OCI-LY1 (cell line): ENCODE measurements around the gene ACSL6.

ENCODE experiments used
- H2AFZ ChIP-seq: fragments of 200-600 bp; sonication (generic), shearing (Covaris generic); 2 replicates; pipeline ENCODE4 v1.6.0; 2014; ENCODE audit warnings: antibody characterized with exemption, mild to moderate bottlenecking, low read length
- H3F3A ChIP-seq: fragments of 200-600 bp; sonication (generic), shearing (Covaris generic); 2 replicates; pipeline ENCODE4 v1.6.0; 2014; ENCODE audit warnings: mild to moderate bottlenecking, antibody characterized with exemption, low read length, moderate library complexity; ENCODE audit not compliant: insufficient read depth
- H3K27ac ChIP-seq: fragments of 200-600 bp; sonication (generic); 2 replicates; pipeline ENCODE4 v1.5.1; 2014; ENCODE audit warnings: low read length, mixed run types, mild to moderate bottlenecking, low read depth; ENCODE audit not compliant: poor library complexity, severe bottlenecking
- H3K27me3 ChIP-seq: fragments of 200-600 bp; sonication (generic); 2 replicates; pipeline ENCODE4 v1.6.0; 2014; ENCODE audit warnings: antibody characterized with exemption, mild to moderate bottlenecking, low read length, moderate library complexity; ENCODE audit not compliant: insufficient read depth
- H3K36me3 ChIP-seq: fragments of 200-600 bp; sonication (generic); 2 replicates; pipeline ENCODE4 v1.6.1; 2014; ENCODE audit warnings: mild to moderate bottlenecking, antibody characterized with exemption, low read length, moderate library complexity, mixed read lengths; ENCODE audit not compliant: insufficient read depth
- H3K4me1 ChIP-seq: fragments of 200-600 bp; sonication (generic); 2 replicates; pipeline ENCODE4 v1.5.1; 2014; ENCODE audit warnings: mild to moderate bottlenecking, low read length, moderate library complexity; ENCODE audit not compliant: insufficient read depth, severe bottlenecking
- H3K4me2 ChIP-seq: fragments of 200-600 bp; sonication (generic), shearing (Covaris generic); 2 replicates; pipeline ENCODE4 v1.6.1; 2014; ENCODE audit warnings: low read length
- H3K4me3 ChIP-seq: fragments of 200-600 bp; sonication (generic); 2 replicates; pipeline ENCODE4 v1.5.1; 2014; ENCODE audit warnings: low read length, low read depth, mild to moderate bottlenecking, mixed read lengths; ENCODE audit not compliant: poor library complexity, severe bottlenecking
- H3K79me2 ChIP-seq: fragments of 200-600 bp; shearing (Covaris generic); 2 replicates; pipeline ENCODE4 v1.6.1; 2016; ENCODE audit warnings: mixed run types, low read length, mixed read lengths; ENCODE audit not compliant: insufficient read depth
- H3K9ac ChIP-seq: fragments of 200-600 bp; sonication (generic), shearing (Covaris generic); 2 replicates; pipeline ENCODE4 v1.6.1; 2014; ENCODE audit warnings: mild to moderate bottlenecking, low read length, mixed read lengths
- H3K9me2 ChIP-seq: fragments of 200-600 bp; sonication (generic), shearing (Covaris generic); 2 replicates; pipeline ENCODE4 v1.6.1; 2014; ENCODE audit warnings: low read depth, mild to moderate bottlenecking, low read length, mixed read lengths
- H3K9me3 ChIP-seq: fragments of 200-600 bp; shearing (Covaris generic); 2 replicates; pipeline ENCODE4 v1.6.1; 2014; ENCODE audit warnings: low read length, mixed read lengths
- H4K20me1 ChIP-seq: fragments of 200-600 bp; sonication (generic), shearing (Covaris generic); 2 replicates; pipeline ENCODE4 v1.6.0; 2016; ENCODE audit warnings: mild to moderate bottlenecking, low read length; ENCODE audit not compliant: insufficient read depth
- EZH2 ChIP-seq: fragments of 200-600 bp; sonication (generic), shearing (Covaris generic); IDR thresholded peaks from 2 replicates; pipeline ENCODE4 v1.8.0; 2017; ENCODE audit warnings: borderline replicate concordance, mixed run types, mild to moderate bottlenecking, antibody characterized with exemption, low read length, moderate library complexity, mixed read lengths
- TF ChIP-seq, protein P1 (sequence below): fragments of 200-600 bp; sonication (generic), shearing (Covaris generic); IDR thresholded peaks from 2 replicates; pipeline ENCODE4 v1.5.1; 2017; ENCODE audit warnings: mild to moderate bottlenecking, antibody characterized with exemption, low read length, moderate library complexity, mixed read lengths

Gene ACSL6

GRCh38 chr5:131953969-131954368 is 57.5 kb downstream of the ACSL6 start:
- Histone ChIP-seq H3K4me1 (no peaks in the 10 kb centered on the region), H3K9me2 (no peaks in the 10 kb centered on the region), H3K4me2 (no peak overlapping the region), H3F3A (no peaks in the 10 kb centered on the region), H3K27me3 (no peaks in the 10 kb centered on the region), H3K79me2 (no peaks in the 10 kb centered on the region), H3K9me3 (no peaks in the 10 kb centered on the region), H3K9ac (no peak overlapping the region), H4K20me1 (no peaks in the 10 kb centered on the region), H3K27ac (no peak overlapping the region), H2AFZ (no peak overlapping the region), H3K36me3 (no peaks in the 10 kb centered on the region), H3K4me3 (no peak overlapping the region)
- TF ChIP-seq EZH2 = no peak
- TF ChIP-seq, protein P1, sequence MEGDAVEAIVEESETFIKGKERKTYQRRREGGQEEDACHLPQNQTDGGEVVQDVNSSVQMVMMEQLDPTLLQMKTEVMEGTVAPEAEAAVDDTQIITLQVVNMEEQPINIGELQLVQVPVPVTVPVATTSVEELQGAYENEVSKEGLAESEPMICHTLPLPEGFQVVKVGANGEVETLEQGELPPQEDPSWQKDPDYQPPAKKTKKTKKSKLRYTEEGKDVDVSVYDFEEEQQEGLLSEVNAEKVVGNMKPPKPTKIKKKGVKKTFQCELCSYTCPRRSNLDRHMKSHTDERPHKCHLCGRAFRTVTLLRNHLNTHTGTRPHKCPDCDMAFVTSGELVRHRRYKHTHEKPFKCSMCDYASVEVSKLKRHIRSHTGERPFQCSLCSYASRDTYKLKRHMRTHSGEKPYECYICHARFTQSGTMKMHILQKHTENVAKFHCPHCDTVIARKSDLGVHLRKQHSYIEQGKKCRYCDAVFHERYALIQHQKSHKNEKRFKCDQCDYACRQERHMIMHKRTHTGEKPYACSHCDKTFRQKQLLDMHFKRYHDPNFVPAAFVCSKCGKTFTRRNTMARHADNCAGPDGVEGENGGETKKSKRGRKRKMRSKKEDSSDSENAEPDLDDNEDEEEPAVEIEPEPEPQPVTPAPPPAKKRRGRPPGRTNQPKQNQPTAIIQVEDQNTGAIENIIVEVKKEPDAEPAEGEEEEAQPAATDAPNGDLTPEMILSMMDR = no peak

DNA sequence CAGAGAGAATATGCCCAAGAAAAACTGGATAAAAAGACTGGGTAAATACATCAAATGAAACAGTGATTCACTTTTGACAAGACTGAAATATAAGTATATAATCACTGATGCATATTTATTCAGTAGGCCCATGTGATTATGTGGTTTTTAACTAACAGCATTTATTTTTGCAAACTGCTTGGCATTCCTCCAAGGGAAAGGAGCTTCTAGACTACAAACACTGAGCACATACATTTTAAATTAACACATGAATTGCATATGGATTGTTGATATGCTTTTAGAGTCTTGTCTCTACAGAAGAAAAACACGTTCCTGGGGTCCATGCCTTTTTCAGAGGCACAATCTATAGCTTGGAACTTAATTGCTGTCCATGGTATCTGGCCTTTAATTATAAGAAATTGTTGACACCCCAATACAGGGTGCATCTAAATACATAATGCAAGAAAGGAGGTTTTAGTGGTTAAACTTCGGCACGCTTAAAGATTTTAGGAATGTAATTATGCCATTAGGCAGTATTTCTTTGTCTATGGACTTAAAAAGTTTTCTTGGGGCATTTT is 59.1 kb downstream of the ACSL6 start:
- Histone ChIP-seq H3K4me3 (no peak overlapping the region), H3K27ac (no peak overlapping the region), H3K79me2 (no peaks in the 10 kb centered on the region), H3K4me2 (no peak overlapping the region), H4K20me1 (no peaks in the 10 kb centered on the region), H3K36me3 (no peaks in the 10 kb centered on the region), H3K9me3 (no peaks in the 10 kb centered on the region), H3K9ac (no peak overlapping the region), H3K9me2 (no peaks in the 10 kb centered on the region), H3K27me3 (no peaks in the 10 kb centered on the region), H3F3A (no peaks in the 10 kb centered on the region), H3K4me1 (no peaks in the 10 kb centered on the region), H2AFZ (no peak overlapping the region)
- no peak for TF ChIP-seq EZH2
- TF ChIP-seq, protein P1 = no peak

- H3K4me2 ChIP-seq = no peak overlapping the region
- H3F3A ChIP-seq = no peaks in the 10 kb centered on the region
- H3K36me3 ChIP-seq = no peaks in the 10 kb centered on the region
- H3K9ac ChIP-seq = no peak overlapping the region
- no peak overlapping the region for H3K4me3 ChIP-seq
- H3K27ac ChIP-seq = no peak overlapping the region
- no peaks in the 10 kb centered on the region for H3K27me3 ChIP-seq
- no peak overlapping the region for H2AFZ ChIP-seq
- H4K20me1 ChIP-seq = no peaks in the 10 kb centered on the region
- H3K9me3 ChIP-seq = no peaks in the 10 kb centered on the region
- TF ChIP-seq EZH2 = no peak
- TF ChIP-seq, protein P1 = no peak
- H3K9me2 ChIP-seq = no peaks in the 10 kb centered on the region
- no peaks in the 10 kb centered on the region for H3K79me2 ChIP-seq
- H3K4me1 ChIP-seq = no peaks in the 10 kb centered on the region
Observed at GRCh38 chr5:131950706-131951105, 60.8 kb downstream of the ACSL6 start.
